ENCODE results near the gene RYR1. TPM values are rescaled to one million over a fixed set of nuclear protein-coding genes. Genes with fewer than 3 reads are reported as not detected.
"Not testable (repeated sequence)": the region's sequence is repeated elsewhere in the genome, so short reads cannot be mapped to it uniquely, and the experiment has no call there.

RYR1 gene
- total RNA-seq, 1 experiment from 2014 or later = 0.12 TPM

DNA sequence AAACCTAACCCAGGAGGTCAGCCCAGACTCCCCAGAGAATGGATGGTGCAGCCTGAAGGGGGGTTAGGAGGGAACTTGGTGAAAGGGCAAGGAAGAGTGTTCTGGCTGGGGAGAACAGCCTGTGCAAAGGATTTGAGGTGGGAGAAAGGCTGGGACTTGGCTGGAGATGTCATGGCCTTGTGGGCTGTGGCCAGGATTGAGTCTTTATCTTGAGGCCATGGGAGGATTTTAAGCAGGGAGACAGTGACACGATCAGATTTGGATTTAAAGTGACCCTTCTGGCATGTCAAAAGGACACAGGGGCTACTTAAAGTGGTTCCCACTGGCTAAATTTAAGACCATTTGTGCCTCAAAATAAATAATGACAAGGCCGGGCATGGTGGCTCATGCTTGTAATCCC, 154.6 kb downstream of the RYR1 start:
- DNase-seq (ENCODE audit: extremely low read depth, low read depth) = no peak

DNA sequence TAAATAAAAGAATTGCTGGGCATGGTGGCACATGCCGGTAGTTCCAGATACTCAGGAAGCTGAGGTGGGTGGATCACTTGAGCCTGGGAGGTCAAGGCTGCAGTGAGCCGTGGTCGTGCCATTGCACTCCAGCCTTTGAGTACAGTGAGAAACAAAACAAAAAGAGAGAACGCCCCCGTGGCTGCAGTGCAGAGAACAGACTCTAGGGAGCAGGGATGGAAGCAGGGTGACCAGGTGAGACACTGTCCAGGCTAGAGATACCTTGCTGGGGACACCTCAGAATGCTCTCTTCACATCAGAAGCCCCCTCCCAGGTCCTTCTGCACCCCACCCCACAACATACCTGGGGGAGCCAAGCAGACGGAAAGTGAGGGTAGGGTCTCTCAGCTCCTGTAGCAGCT, 159.4 kb downstream of the RYR1 start:
- no peak for DNase-seq (ENCODE audit: extremely low read depth, low read depth)

DNA sequence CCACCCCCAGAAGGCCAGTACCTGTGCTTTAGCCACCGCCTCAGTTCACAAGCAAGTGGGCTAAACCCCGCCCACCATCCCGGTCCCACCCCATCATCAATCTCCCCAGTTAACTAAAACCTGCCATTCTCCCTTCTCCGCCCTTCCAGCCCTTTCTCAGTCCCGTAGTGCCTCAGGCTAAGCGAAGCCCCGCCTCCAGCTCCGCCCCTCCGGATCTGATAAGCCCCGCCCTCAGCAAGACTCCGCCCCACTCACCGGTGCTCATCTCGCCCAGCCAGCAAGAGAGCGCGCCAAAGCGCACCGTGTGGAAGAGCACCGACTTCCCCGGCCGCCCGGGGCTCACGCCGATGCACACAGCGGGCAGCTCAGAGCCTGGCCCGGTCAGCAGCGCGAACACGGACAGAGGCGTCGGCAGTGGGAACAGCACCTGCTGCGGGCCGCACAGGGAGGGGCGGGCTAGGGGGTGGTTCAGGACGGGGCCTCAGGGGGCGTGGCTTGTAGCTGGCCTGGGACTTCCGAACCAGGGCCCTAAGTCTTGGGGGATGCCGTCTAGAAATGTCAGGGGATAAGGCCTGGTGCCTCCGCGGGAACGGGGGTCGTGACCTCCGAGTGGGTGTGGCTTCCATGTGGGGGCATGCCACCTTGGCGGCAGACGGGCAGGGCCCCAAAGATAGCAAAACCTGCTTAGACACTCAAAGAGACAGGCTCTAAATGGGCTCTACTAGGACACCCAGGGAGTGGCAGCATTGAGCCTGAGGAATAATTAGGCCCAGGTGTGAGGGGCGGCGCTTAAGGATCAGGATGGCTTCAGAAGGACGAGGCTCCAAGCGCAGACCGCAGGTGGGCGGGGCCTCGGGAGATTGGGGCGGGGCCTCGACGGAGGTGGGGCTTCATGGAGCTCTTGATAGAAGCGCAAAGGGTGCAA, 162.8 kb downstream of the RYR1 start:
- DNase-seq (ENCODE audit: extremely low read depth, low read depth) = peak; percentile 11

DNA sequence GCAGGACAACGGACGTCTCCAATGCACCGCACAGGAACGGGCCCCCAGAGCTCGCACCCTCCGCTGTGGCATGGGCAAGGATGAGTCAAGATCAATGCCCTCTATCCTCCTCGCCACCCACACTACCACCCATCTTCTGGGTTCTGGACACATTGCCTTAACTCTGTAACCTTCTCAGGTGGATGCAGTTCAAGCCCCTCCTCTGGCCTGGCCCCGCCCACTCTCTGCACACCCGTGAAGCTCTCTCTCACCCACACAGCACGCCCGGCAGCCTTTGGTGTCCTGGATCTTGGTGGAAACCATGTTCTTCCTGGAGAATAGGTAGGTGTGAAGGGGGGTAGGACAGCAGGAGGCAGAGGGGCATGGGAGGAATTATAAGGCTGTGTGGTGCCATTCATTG, 163.6 kb downstream of the RYR1 start:
- no peak for DNase-seq (ENCODE audit: extremely low read depth, low read depth)

DNA sequence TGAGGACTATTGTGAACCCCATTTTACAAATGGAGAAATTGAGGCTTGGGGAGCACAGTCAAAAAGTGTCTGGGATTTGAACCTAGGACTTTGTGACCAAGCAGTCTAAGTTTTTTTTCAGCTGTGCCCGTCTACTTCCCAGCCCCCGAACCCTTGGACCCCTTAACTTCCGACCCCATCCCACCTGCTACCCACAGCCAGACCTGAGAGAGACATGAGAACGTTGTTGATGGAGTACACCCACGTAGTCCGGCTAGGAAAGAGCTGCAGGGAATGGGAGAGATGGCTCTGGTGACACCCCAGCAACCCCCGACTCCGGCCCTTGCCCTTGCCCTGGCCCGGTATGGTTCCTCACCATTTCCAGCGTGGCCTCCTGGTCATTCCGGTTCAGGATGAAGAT, 166.2 kb downstream of the RYR1 start:
- no peak for DNase-seq (ENCODE audit: extremely low read depth, low read depth)

DNA sequence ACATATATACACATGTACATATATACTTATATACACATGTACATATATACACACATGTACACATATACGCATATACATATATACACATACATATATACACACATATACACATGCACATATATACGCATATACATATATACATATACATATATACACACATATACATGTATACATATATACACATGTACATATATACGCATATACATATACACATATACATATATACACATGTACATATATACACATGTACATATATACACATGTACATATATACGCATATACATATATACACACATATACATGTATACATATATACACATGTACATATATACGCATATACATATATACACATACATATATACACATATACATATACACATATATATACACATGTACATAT, 169.4 kb downstream of the RYR1 start:
- not testable (repeated sequence) for DNase-seq (ENCODE audit: extremely low read depth, low read depth)

DNA sequence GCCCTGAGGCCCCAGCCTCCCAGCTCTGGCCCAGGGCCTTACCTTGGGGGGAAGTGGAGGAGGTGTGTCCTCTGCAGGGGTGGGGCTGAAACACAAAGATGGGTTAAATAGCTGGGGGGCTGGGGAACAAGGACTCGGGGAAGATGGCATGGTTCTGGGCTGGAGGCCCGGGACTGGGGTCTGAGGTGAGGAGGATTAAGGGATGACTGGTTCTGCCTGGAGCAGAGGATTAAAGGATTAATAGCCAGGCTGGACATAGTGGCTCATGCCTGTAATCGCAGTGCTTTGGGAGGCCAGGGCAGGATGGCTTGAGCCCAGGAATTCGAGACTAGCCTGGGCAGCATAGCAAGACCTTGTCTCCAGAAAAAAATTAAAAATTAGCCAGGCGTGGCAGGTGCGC, 172.6 kb downstream of the RYR1 start:
- DNase-seq (ENCODE audit: extremely low read depth, low read depth) = no peak

DNA sequence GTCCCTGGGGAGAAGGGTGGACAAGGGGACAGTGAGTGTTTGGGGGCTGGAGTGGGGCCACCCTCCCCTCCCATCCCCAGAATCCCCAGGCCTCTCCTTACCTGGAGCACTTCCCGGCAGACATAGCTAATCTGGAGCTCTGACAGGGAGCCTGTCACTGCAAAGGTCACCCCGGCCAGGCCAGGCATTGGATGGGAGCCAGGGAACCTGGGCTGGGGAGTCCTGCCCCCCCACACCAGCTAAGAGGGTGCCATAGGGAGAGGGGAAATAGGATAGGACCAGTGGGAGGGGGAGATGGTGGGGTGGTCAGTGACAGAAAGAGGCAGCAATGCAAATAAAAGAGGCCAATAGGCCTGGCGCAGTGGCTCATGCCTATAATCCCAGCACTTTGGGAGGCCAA, 180.8 kb downstream of the RYR1 start:
- DNase-seq (ENCODE audit: extremely low read depth, low read depth) = no peak

DNA sequence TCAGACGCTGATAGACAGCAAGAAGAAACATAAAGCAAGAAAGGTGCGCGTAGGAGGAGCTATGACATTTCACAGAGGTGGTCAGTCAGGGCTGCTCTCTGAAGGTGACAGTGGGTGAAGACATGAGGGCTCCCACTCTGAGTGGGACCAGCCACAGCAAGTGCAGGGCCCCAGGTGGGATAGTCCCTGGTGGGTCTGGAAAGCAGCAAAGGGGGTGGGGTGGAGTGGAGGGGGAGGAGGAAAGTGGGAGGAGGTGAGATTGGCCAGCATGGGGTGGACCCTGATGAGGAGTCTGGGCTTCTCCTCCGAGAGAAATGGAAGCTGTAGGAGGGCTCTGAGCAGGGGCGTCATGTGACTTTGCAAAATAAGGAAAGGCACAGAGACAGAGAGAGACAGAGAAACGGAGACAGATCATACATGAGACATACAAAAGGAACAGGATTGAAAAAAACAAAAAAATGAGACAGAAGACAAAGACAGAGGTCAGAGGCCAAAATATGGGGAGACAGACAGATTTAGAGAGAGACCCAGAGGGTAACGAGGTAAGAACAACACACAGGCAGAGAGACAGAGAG, 181.6 kb downstream of the RYR1 start:
- no peak for DNase-seq (ENCODE audit: extremely low read depth, low read depth)

DNA sequence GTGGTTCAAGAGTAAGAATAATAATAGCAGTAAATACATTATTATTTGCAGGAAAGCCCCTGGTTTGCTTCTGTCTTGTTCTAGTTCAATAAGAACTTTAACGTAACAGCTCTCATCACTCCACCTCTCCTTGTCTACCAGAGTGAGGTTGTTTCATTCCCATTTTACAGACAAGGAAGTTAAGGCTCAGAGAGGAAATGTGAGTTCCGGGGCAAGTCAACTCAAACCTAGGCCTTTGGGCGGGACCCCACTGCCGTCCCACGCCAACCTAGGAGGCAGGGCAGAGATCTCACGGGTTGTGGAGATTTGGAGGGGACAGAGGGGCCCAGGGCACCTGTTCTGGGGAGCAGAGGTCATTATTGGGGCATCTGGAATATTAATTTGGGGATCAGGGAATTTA, 182.8 kb downstream of the RYR1 start:
- DNase-seq (ENCODE audit: extremely low read depth, low read depth) = no peak

DNA sequence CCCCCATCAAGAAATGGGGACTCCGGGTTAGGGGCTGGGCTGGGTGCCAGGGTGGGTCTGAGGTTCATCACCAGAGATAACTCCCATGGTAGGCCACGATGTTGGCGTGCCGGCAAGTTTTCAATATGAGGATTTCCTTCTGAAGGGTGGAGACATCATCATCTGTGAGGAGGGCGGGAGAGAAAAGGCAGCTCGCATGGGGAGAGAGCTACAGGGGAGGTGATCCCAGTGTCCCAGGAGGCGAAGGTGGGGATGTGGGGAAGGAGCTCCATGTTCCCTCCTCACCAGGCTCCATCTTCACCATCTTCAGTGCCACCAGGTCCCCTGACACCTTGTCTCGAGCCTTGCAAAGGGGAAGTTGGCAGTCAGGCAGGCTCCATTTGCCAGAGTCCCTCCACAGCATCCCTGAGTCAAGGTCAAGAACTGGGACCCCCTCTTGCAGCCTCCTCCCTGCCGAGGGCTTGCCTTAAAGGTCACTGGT, 183.8 kb downstream of the RYR1 start:
- DNase-seq (ENCODE audit: extremely low read depth, low read depth) = no peak

DNA sequence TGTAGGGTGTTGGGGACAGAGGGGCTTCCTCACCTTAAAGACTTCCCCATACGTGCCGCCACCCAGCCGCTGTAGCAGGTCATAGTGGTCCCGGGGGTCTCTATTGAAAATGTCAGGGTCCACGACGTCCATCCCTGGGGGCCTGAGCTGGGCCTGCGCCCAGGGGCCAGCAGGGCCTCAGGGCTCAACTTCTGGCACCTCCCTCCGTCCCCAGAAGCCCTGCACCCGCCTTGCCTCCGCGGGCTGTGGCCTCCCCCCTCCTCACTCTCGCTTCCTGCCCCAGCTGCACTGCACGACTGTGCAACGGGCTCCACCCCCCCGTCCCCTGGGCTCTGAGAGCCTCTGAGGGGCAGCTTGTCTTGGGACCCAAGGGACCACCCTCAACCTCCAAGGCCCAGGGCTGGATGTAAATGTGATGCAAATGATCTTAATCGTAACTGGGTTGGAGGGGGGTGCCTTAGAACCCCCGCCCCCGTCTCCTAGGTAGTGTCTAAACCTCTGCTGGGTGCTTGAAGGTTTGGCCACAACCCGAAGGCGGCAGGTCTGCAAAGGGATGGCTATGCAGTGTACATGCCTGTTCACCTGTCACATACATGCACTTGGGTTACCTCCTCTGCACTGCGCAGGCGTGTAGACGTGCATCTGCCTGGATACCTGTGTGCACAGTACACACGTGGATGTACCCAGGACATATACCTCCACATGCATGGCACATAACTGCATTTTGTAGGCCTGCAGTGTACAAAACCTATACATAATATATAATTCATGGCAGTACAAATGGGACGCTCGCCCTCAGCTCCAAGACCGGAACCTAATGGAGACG, 184.5 kb downstream of the RYR1 start, which contains the start of gene MAP4K1:
Gene MAP4K1, minus strand, starts transcription at position 190 of the 826 bp plus-strand sequence. Its CDS starts 58 bp downstream, at position 132.
- no peak for DNase-seq (ENCODE audit: extremely low read depth, low read depth)

DNA sequence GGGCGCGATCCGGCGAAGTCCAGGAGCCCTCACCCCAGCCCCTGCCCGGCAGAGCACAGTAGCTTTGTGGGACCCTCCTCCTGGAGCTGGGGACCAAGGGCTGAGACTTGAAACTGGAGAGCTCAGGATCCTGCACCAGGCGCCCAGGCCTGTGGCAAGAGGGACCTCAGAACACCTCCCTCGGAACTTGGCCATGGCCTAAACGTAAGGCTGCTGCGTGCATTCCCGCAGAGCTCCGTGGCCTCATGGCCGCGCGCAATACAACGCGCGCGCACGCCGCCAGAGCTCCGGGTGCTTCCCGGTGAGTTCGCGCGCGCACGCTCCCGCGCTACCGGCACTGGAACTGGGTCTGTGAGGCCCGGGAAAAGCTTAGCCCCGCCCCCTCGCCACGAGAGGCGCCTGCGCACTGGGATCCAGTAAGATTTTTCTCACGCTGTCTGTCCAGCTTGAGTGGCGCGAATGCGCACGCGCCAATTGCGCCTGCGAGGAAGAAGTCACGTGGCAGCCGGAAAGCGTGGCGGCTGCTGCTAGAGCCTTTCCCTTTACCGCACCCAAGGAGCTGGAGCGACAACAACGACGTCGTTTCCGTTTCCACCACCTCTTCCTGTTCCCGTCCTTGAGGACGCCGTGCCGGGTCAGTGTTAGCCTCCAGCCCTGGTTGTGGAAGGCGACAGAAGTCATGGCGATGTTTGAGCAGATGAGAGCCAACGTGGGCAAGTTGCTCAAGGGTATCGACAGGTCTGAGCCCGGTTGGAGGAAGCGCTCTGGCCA, 185.3 kb downstream of the RYR1 start, which contains the start of gene EIF3K:
Gene EIF3K, plus strand, starts transcription at position 599 of the 771 bp plus-strand sequence. Its CDS starts 81 bp downstream, at position 680.
- peak; percentile 96 for DNase-seq (ENCODE audit: extremely low read depth, low read depth)

DNA sequence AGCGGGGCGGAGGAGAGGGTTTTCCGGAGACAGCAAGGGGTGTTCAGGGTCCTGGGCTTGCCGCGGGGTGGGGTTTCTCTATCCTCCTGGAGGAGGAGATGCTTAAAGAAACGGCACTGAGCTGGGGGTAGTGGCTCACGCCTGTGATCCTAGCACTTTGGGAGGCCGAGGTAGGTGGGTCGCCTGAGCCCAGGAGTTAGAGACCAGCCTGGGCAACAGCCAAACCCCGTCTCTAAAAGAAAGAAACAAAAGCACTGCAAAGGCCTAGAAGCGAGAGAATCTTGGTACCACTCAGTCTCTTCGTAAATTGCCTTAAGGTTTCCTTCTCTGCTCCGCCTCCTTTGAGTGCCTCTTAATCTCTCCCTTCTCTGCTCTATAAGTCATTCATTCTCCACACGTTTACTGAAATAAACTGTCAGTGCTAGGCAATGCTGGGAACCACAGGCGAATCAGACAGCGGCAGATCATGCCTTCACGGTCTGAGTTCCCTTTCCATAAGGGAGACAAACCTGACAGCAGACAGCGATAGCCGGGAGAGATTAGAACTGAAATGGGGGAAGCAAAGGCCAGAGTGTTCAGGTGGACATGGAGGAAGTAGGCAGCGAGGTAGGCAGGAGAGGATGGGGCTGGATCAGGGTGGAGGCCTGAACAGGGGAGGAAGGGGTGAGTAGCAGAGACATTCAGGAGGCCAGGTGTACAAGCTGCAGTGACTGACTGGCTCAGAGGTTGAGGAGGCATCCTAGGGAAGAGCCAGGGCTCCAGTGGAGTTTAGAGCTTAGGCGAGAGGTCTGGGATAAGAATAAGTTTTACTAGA, 186.1 kb downstream of the RYR1 start:
- DNase-seq (ENCODE audit: extremely low read depth, low read depth) = no peak

DNA sequence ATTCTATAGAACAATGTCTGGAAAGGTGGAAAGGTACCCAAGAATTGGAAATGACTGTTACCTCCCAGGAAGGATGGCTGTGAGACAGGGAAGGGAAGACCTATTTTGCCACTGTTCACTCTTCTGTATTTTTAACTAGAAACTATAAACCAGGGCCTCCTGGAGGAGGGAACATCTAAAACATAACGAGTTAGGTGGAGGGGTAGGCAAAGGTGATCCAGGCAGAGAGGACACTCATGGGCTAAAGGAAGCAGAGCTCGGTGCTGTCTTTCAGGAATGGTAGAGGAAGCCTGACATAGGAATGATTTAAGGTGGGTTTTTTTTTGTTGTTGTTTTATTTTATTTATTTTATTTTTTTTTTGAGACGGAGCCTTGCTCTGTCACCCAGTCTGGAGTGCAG, 191.3 kb downstream of the RYR1 start:
- DNase-seq (ENCODE audit: extremely low read depth, low read depth) = no peak

DNA sequence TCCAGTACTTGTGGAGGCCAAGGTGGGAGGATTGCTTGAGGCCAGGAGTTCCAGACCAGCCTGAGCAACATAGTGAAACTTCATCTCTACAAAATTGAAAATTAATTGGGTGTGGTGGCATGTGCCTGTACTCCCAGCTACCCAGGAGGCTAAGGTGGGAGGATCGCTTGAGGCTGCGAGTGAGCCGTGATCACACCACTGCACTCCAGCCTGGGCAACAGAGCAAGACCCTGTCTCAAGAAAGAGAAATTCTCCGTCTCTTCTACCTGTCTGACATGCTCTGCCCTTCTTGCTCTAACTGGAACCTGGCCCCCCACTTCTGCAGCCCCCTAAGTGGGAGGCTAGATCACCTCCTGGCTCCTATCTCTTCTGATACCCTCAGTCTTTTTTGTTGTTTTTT, 192.9 kb downstream of the RYR1 start:
- DNase-seq (ENCODE audit: extremely low read depth, low read depth) = no peak

DNA sequence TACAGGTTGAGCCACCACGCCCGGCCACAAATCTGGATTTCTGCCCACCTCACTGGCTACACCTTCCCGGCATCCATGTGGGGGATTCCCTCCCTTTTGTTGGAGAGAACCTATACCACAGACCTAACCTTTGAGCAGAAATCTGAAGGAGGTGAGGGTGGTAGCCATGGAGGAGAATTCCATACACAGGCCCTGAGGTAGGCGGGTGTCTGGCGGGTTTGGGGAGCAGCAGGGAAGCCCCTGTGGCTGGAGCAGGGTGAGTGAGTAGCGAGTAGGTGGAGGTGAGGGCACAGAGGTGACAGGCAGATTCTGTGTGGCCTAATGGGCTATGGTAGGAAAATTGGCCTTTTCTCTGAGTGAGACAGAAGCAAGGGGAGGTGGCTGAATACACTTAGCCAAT, 196.1 kb downstream of the RYR1 start:
- no peak for DNase-seq (ENCODE audit: extremely low read depth, low read depth)

DNA sequence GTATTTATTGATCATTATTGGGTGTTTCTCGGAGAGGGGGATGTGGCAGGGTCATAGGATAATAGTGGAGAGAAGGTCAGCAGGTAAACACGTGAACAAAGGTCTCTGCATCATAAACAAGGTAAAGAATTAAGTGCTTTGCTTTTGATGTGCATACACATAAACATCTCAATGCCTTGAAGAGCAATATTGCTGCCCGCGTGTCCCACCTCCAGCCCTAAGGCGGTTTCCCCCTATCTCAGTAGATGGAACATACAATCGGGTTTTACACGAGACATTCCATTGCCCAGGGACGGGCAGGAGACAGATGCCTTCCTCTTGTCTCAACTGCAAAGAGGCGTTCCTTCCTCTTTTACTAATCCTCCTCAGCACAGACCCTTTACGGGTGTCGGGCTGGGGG, 197.8 kb downstream of the RYR1 start:
- not testable (repeated sequence) for DNase-seq (ENCODE audit: extremely low read depth, low read depth)

DNA sequence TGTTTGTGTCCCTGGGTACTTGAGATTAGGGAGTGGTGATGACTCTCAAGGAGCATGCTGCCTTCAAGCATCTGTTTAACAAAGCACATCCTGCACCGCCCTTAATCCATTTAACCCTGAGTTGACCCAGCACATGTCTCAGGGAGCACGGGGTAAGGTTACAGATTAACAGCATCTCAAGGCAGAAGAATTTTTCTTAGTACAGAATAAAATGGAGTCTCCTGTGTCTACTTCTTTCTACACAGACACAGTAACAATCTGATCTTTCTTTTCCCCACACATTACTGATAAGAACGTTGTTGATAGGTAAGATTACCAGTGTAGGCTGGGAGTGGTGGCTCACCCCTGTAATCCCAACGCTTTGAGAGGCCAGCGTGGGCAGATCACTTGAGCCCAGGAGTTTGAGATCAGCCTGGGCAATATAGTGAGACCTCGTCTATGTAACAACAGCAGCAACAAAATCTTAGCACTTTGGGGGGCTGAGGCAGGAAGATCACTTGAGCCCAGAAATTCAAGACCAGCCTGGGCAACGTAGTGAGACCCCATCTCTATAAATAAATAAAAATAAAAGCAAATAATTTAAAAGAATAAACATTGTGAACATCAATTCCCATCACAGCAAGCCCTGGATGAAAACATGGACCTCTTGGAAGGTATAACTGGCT, 198.5 kb downstream of the RYR1 start:
- DNase-seq (ENCODE audit: extremely low read depth, low read depth) = not testable (repeated sequence)

Data from NCI-H460 (cell line).